OCI-LY3 (cell line): ENCODE data around the gene SMC1B.

Experiments
- H2AFZ ChIP-seq: fragments of 200-600, 300-600 bp; shearing (Covaris generic); 2 replicates; pipeline ENCODE4 v1.6.0; 2014; ENCODE audit warnings: antibody characterized with exemption, low read depth, low read length
- H3K27ac ChIP-seq: fragments of 200-600, 300-600 bp; sonication (generic); 2 replicates; pipeline ENCODE4 v1.5.1; 2014; ENCODE audit warnings: mild to moderate bottlenecking, low read length, moderate library complexity, mixed read lengths
- H3K27me3 ChIP-seq: fragments of 200-600, 300-600 bp; sonication (generic); 2 replicates; pipeline ENCODE4 v1.6.1; 2014; ENCODE audit warnings: low read depth, low read length, mixed read lengths
- H3K36me3 ChIP-seq: fragments of 200-600, 300-600 bp; sonication (generic); replicated peaks from 2 replicates; pipeline ENCODE3; 2014; ENCODE audit warnings: low read depth, low read length, mixed read lengths
- H3K4me1 ChIP-seq: fragments of 300-600, 200-600 bp; sonication (generic); 2 replicates; pipeline ENCODE4 v1.6.1; 2014; ENCODE audit warnings: low read length, mixed read lengths
- H3K4me2 ChIP-seq: fragments of 200-600, 300-600 bp; sonication (generic); 2 replicates; pipeline ENCODE4 v1.6.1; 2014; ENCODE audit warnings: low read length, mixed read lengths
- H3K4me3 ChIP-seq: fragments of 300-600, 200-600 bp; sonication (generic); 2 replicates; pipeline ENCODE4 v1.5.1; 2014; ENCODE audit warnings: antibody characterized with exemption, mild to moderate bottlenecking, low read length, moderate library complexity
- H3K79me2 ChIP-seq: fragments of 300-600, 200-600 bp; shearing (Covaris generic); 2 replicates; pipeline ENCODE4 v1.6.1; 2014; ENCODE audit warnings: mild to moderate bottlenecking, low read length, mixed read lengths
- H3K9ac ChIP-seq: fragments of 300-600, 200-600 bp; shearing (Covaris generic); 2 replicates; pipeline ENCODE4 v1.6.0; 2014; ENCODE audit warnings: mild to moderate bottlenecking, low read length, moderate library complexity
- H3K9me3 ChIP-seq: fragments of 200-600, 300-600 bp; shearing (Covaris generic); 2 replicates; pipeline ENCODE4 v1.6.1; 2014; ENCODE audit warnings: low read length, mixed read lengths; ENCODE audit not compliant: insufficient read depth
- H4K20me1 ChIP-seq: fragments of 200-600, 300-600 bp; sonication (generic); 2 replicates; pipeline ENCODE4 v1.6.1; 2016; ENCODE audit warnings: low read length, mixed read lengths; ENCODE audit not compliant: insufficient read depth
- CTCF ChIP-seq: fragments of 200-600, 300-600 bp; sonication (generic); IDR thresholded peaks from 2 replicates; pipeline ENCODE4 v1.5.1; 2014; ENCODE audit warnings: antibody characterized with exemption, low read length, low read depth
- EZH2phosphoT487 ChIP-seq: fragments of 200-600 bp; shearing (Covaris generic); IDR thresholded peaks from 2 replicates; pipeline ENCODE4 v1.6.1; 2018; ENCODE audit warnings: antibody characterized with exemption, mixed run types, low read depth

The SMC1B gene

GRCh38 chr22:45418770-45419138 is 5.4 kb upstream of the SMC1B start:
- no peaks in the 10 kb centered on the region for H3K79me2 ChIP-seq
- no peaks in the 10 kb centered on the region for H3K9me3 ChIP-seq
- H2AFZ ChIP-seq = no peak overlapping the region
- no peaks in the 10 kb centered on the region for H3K36me3 ChIP-seq
- H3K9ac ChIP-seq = no peak overlapping the region
- peaks cover 22% of the 10 kb centered on the region for H3K27me3 ChIP-seq
- peaks cover 6% of the 10 kb centered on the region for H3K4me1 ChIP-seq
- no peaks in the 10 kb centered on the region for H4K20me1 ChIP-seq
- TF ChIP-seq EZH2phosphoT487 = no peak
- TF ChIP-seq CTCF = no peak
- H3K27ac ChIP-seq = no peak overlapping the region
- no peak overlapping the region for H3K4me3 ChIP-seq
- no peak overlapping the region for H3K4me2 ChIP-seq

GRCh38 chr22:45418056-45418769 is 4.8 kb upstream of the SMC1B start:
- peaks cover 6% of the 10 kb centered on the region for H3K4me1 ChIP-seq
- peaks cover 22% of the 10 kb centered on the region for H3K27me3 ChIP-seq
- TF ChIP-seq EZH2phosphoT487 = no peak
- no peak for TF ChIP-seq CTCF
- H3K4me3 ChIP-seq = no peak overlapping the region
- H3K9ac ChIP-seq = no peak overlapping the region
- no peaks in the 10 kb centered on the region for H3K79me2 ChIP-seq
- no peaks in the 10 kb centered on the region for H4K20me1 ChIP-seq
- H3K4me2 ChIP-seq = no peak overlapping the region
- no peaks in the 10 kb centered on the region for H3K9me3 ChIP-seq
- no peaks in the 10 kb centered on the region for H3K36me3 ChIP-seq
- no peak overlapping the region for H2AFZ ChIP-seq
- no peak overlapping the region for H3K27ac ChIP-seq

DNA sequence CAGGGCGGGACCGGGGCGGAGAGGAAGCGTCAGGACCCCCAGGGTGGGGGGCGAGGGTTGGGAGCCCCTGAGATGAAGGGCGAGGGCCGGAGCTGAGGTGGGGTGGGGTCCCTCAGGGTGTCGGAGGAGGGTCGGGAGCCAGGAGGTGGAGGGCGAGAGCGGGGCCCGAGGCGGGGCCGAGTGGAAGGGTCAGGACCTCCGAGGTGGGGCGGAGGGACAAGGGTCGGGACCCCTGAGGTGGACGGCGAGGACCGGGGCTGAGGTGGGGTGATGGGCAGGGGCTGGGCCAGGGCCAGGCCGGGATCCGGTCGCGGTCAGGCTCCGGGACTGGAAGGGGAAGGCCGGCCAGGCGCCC is 409 bp downstream of the SMC1B start:
- Histone ChIP-seq H3K4me1 (no peaks in the 10 kb centered on the region), H4K20me1 (no peaks in the 10 kb centered on the region), H3K27me3 (peaks cover 18% of the 10 kb centered on the region), H3K4me3 (no peak overlapping the region), H3K4me2 (no peak overlapping the region), H3K79me2 (no peaks in the 10 kb centered on the region), H3K9me3 (no peaks in the 10 kb centered on the region), H2AFZ (no peak overlapping the region), H3K9ac (no peak overlapping the region), H3K27ac (no peak overlapping the region), H3K36me3 (no peaks in the 10 kb centered on the region)
- no peak for TF ChIP-seq CTCF
- TF ChIP-seq EZH2phosphoT487 = no peak

DNA sequence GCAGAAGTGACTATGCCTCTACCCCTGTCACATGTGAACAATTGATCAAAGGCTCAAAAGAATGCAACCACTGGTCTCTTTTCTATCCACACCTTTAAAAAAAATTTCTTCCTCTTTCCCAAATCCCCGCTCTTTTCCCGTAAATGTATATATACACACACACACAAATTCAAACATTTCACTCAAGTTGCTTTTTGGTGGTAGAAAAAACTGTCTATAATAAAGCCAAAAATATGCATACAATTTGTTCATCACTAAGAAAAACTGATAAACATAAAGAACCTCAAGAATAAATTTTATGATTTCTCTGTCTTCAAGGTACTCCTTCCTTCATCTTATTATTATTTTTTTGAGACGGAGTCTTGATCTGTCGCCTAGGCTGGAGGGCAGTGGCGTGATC is 5.6 kb downstream of the SMC1B start:
- Histone ChIP-seq H3K27me3 (peaks cover 16% of the 10 kb centered on the region; the same call in 1 of the 2 replicates), H3K4me1 (no peaks in the 10 kb centered on the region), H3K36me3 (no peaks in the 10 kb centered on the region), H3K27ac (no peak overlapping the region), H2AFZ (no peak overlapping the region), H3K4me3 (no peak overlapping the region), H3K9me3 (no peaks in the 10 kb centered on the region), H3K79me2 (no peaks in the 10 kb centered on the region), H4K20me1 (no peaks in the 10 kb centered on the region), H3K4me2 (no peak overlapping the region), H3K9ac (no peak overlapping the region)
- TF ChIP-seq EZH2phosphoT487 = no peak
